K562 (cell line): ENCODE results near the gene PDGFD. TPM values are rescaled to one million over a fixed set of nuclear protein-coding genes. Genes with fewer than 3 reads are reported as not detected.

Experiments used
- ATAC-seq: fragments of 200-7000 bp; cut with Tn5 transposase; 3 replicates; pipeline ENCODE4 v1.9.1; 2020; ENCODE audit warnings: moderate library complexity
- BruUV-seq: library from RNA; stranded (reverse); fragments of 400-500 nt; replicated peaks from 2 replicates; lab custom pipeline; 2021; lab: Mats Ljungman, UMichigan
- CTCF ChIA-PET: fragments of 300-600 bp; formaldehyde crosslinking; extraction: SDS; loops from one replicate; lab custom pipeline; 2021; ENCODE audit warnings: low intra/inter-chr PET ratio; lab: Yijun Ruan, JAX
- POLR2A ChIA-PET: fragments of 300-600, 350-650 bp; sonication (Branson Sonifier 250); formaldehyde crosslinking; extraction: SDS; loops from one replicate; lab custom pipeline; 2021; ENCODE audit warnings: antibody characterized with exemption, inconsistent platforms; lab: Yijun Ruan, JAX
- DNase-seq, 4 experiments: peaks; one replicate each; pipeline versions ENCODE4 v3.0.0 to v3.0.0-alpha.2; 2011 to 2018; ENCODE audit warnings: low spot score in 3 of 4, mixed read lengths in 3 of 4; ENCODE audit errors: extremely low read depth in 1 of 4
- FAIRE-seq: peaks from 2 replicates; lab custom pipeline; 2011; peaks lifted over from hg19 to GRCh38; lab: Jason Lieb, UNC
- H2AFZ ChIP-seq: 2 replicates; pipeline ENCODE4 v1.6.0; 2011; ENCODE audit warnings: low read depth, low read length, control low read depth, inconsistent platforms
- H3K27ac ChIP-seq: fragments of 200-600 bp; 3 replicates; pipeline ENCODE4 v1.8.0; 2011; ENCODE audit warnings: low read depth, mild to moderate bottlenecking, control low read depth, inconsistent platforms, low read length, moderate library complexity, mixed read lengths; ENCODE audit errors: extremely low read depth
- H3K27me3 ChIP-seq, 2 experiments: fragments of 300-600 bp in 1 of 2; 2 replicates in 1 of 2; 3 replicates in 1 of 2; pipeline versions ENCODE4 v1.6.0 to v1.8.0; 2011; ENCODE audit warnings: inconsistent platforms in 2 of 2, low read length in 2 of 2, mild to moderate bottlenecking in 1 of 2, mixed read lengths in 1 of 2, moderate library complexity in 1 of 2; ENCODE audit not compliant: control insufficient read depth in 2 of 2, insufficient read depth in 2 of 2
- H3K36me3 ChIP-seq: fragments of 300-600 bp; 3 replicates; pipeline ENCODE4 v1.8.0; 2011; ENCODE audit warnings: mild to moderate bottlenecking, low read length, inconsistent platforms; ENCODE audit not compliant: control insufficient read depth, insufficient read depth
- H3K4me1 ChIP-seq, 2 experiments: fragments of 200-600 bp in 1 of 2; replicated peaks in 1 of 2; 2 replicates in 1 of 2; 3 replicates in 1 of 2; pipeline versions ENCODE4 v1.5.1 to v1.8.0; 2011; ENCODE audit warnings: inconsistent platforms in 2 of 2, low read length in 2 of 2, mild to moderate bottlenecking in 1 of 2, mixed read lengths in 1 of 2, moderate library complexity in 1 of 2; ENCODE audit not compliant: control insufficient read depth in 2 of 2, insufficient read depth in 2 of 2
- H3K4me2 ChIP-seq: 2 replicates; pipeline ENCODE4 v1.6.1; 2011; ENCODE audit warnings: low read length, control low read depth, inconsistent platforms, mixed read lengths; ENCODE audit not compliant: insufficient read depth
- H3K4me3 ChIP-seq: fragments of 200-600 bp; sonication (generic), shearing (Covaris generic); 2 replicates; pipeline ENCODE4 v1.5.1; 2016; ENCODE audit warnings: control low read depth, inconsistent platforms
- H3K79me2 ChIP-seq: fragments of 200-600 bp; 3 replicates; pipeline ENCODE4 v1.8.0; 2011; ENCODE audit warnings: low read length, inconsistent platforms; ENCODE audit not compliant: control insufficient read depth, insufficient read depth
- H3K9ac ChIP-seq, 2 experiments: 2 replicates each; pipeline versions ENCODE4 v1.6.0 to v1.6.1; 2011; ENCODE audit warnings: low read depth in 2 of 2, low read length in 2 of 2, control low read depth in 1 of 2, inconsistent platforms in 1 of 2, mild to moderate bottlenecking in 1 of 2, mixed read lengths in 1 of 2; ENCODE audit not compliant: insufficient read depth in 1 of 2
- H3K9me1 ChIP-seq: one replicate; pipeline ENCODE4 v1.6.0; 2011; ENCODE audit warnings: inconsistent platforms, mild to moderate bottlenecking, low read length, moderate library complexity; ENCODE audit not compliant: control insufficient read depth, insufficient read depth
- H3K9me3 ChIP-seq: replicated peaks from 2 replicates; pipeline ENCODE4 v1.5.1; 2011; ENCODE audit warnings: low read depth, low read length, inconsistent platforms; ENCODE audit not compliant: control insufficient read depth, insufficient read depth
- H4K20me1 ChIP-seq: replicated peaks from 2 replicates; pipeline ENCODE4 v1.6.1; 2011; ENCODE audit warnings: low read length, inconsistent platforms, mixed read lengths; ENCODE audit not compliant: control insufficient read depth, insufficient read depth
- CUX1 ChIP-seq: fragments of 200-800 bp; sonication (Bioruptor generic); IDR thresholded peaks from 2 replicates; pipeline ENCODE4 v1.6.1; 2016; ENCODE audit warnings: missing genetic modification characterization, missing compliant biosample characterization
- ESRRB ChIP-seq: fragments of 250-450 bp; sonication (Bioruptor Pico); IDR thresholded peaks from 2 replicates; pipeline ENCODE4 v1.5.0; 2020; ENCODE audit warnings: mild to moderate bottlenecking, moderate library complexity, borderline replicate concordance
- HMG20B ChIP-seq: fragments of 250-450 bp; sonication (Bioruptor Pico); IDR thresholded peaks from 2 replicates; pipeline ENCODE4 v1.5.0; 2021; ENCODE audit warnings: mild to moderate bottlenecking
- MLLT1 ChIP-seq, 2 experiments: fragments of 450-650 bp; IDR thresholded peaks; 2 replicates each; pipeline ENCODE4 v1.6.1; 2016
- ZKSCAN1 ChIP-seq: fragments of 150-350 bp; IDR thresholded peaks from 2 replicates; pipeline ENCODE4 v1.6.1; 2016; ENCODE audit warnings: low read depth, low read length
- ZNF551 ChIP-seq: fragments of 250-450 bp; sonication (Bioruptor Pico); IDR thresholded peaks from 2 replicates; pipeline ENCODE4 v1.5.0; 2021; ENCODE audit warnings: mild to moderate bottlenecking, moderate library complexity
- WGBS: fragments of 100-300 bp; shearing (Covaris generic); methylation state at CpG from one replicate; pipeline ENCODE4 v1.1.6; 2016; ENCODE audit warnings: low coverage, mixed read lengths; ENCODE audit not compliant: insufficient coverage; ENCODE audit errors: missing lambda C conversion rate; 5-methylcytosine and 5-hydroxymethylcytosine counted together
- in situ Hi-C: fragments of 300-500 bp; cut with MboI; formaldehyde crosslinking; loops from 4 replicates; pipeline ENCODE4 v1.15.0; 2018; ENCODE audit warnings: inconsistent platforms, mixed read lengths
- intact Hi-C: fragments of 100-400 bp; cut with micrococcal nuclease; formaldehyde crosslinking; loops from 2 replicates; pipeline ENCODE4 v1.14.2; 2022
- polyA plus RNA-seq, 8 experiments: library from polyadenylated mRNA; depleted of rRNA in 4 of 8; stranded (reverse) in 5 of 8; unstranded in 3 of 8; fragments of >200 nt; fragmentation: Nextera tagmentation in 2 of 8; fragmentation: Illumina TruSeq in 1 of 8; extraction: Ambion mirVana in 2 of 8; extraction: Trizol in 1 of 8; gene quantifications; 2 replicates each; pipeline versions ENCODE4 v1.2.1 to v1.2.3, GENCODE V29; 2011 to 2014; ENCODE audit warnings: inconsistent platforms in 1 of 8, missing spikeins in 1 of 8
- total RNA-seq, 7 experiments: library from RNA; depleted of rRNA in 6 of 7; stranded (reverse); fragments of >200 nt in 6 of 7; fragmentation: Illumina TruSeq in 2 of 7; extraction: Trizol in 2 of 7; gene quantifications; 2 replicates each; pipeline versions ENCODE4 v1.2.1 to v1.2.3, GENCODE V29; 2011 to 2021; ENCODE audit warnings: low replicate concordance in 1 of 7

PDGFD gene
- total and polyA plus RNA-seq, 9 of the 15 experiments (the other 6 are each of a cell fraction or from before 2014, with no cell fraction given) = 0.11 TPM; not detected in 8

- DNase-seq (no peak), ATAC-seq (no peak), FAIRE-seq (no peak)
- intact Hi-C loops = no loop called here
- H3K4me1 ChIP-seq = no peaks in the 10 kb centered on the region
- 0% methylated on average over 3 of the region's 3 CpGs for WGBS
- in situ Hi-C loops = no loop called here
- ChIA-PET CTCF (no interaction called here), POLR2A (no interaction called here)
- no peaks in the 10 kb centered on the region for H3K27me3 ChIP-seq
- no TSS peak for BruUV-seq
- no peak overlapping the region for H3K27ac ChIP-seq
- no peak overlapping the region for H3K4me2 ChIP-seq
- no peaks in the 10 kb centered on the region for H3K9me1 ChIP-seq
- no peak overlapping the region for H3K4me3 ChIP-seq
- no peak for TF ChIP-seq ZNF551
- TF ChIP-seq ZKSCAN1 = no peak
- no peak for TF ChIP-seq MLLT1 (IDR thresholded peaks at IDR 0.05)
- TF ChIP-seq HMG20B = no peak
- TF ChIP-seq CUX1 = no peak
- TF ChIP-seq ESRRB = no peak
- H3K36me3 ChIP-seq = no peaks in the 10 kb centered on the region
- H3K79me2 ChIP-seq = no peaks in the 10 kb centered on the region
- no peak overlapping the region for H3K9ac ChIP-seq
- no peaks in the 10 kb centered on the region for H4K20me1 ChIP-seq
- no peak overlapping the region for H2AFZ ChIP-seq
- no peaks in the 10 kb centered on the region for H3K9me3 ChIP-seq
These were observed 18.9 kb downstream of the PDGFD start for GRCh38 chr11:104145062-104145461.
